MM.1S (cell line): ENCODE data around the gene ZGPAT.

Experiments
- EZH2 ChIP-seq: fragments of 300-600 bp; sonication (generic); optimal IDR thresholded peaks from 2 replicates; pipeline ENCODE3; 2017; ENCODE audit warnings: low read depth, mild to moderate bottlenecking, antibody characterized with exemption, low read length, mixed read lengths
- TF ChIP-seq, protein P1 (sequence below): fragments of 300-600 bp; sonication (generic); IDR thresholded peaks from 2 replicates; pipeline ENCODE4 v1.5.1; 2016; ENCODE audit warnings: antibody characterized with exemption, low read length, mixed read lengths

DNA sequence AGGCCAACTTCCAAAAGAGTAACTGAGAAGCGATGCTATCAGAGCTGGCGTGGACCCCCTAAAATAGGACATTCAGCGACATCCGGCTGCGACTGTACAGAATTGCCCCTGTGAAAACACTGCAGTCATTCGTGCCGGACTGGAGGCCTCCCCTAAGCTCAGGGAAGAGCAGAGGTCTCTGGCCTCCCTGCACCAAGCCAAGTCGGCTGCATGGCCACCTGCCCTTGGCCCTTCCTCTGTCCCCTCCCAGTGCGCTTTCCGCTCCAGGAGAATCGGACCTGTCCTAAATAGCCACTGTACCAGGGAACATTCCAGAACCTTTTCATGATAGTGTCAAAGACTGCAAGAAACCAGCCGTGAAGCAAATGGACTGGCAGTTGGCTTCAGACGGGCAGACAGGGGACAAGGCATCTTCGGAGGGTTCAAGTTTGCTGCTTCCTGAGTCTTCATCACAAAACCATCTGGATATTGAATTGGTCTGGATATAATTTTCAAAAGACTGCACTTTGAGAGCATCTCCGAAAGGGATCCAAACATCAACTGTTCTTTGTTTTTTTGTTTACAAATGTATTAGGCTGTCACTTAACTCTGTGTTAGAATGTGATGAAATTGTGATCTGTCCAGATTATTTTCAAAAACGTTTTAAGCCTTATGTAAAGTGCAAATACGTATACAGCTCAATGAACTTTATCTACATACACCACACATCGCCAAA, 48.3 kb downstream of the ZGPAT start:
- no peak for TF ChIP-seq EZH2
- TF ChIP-seq, protein P1, sequence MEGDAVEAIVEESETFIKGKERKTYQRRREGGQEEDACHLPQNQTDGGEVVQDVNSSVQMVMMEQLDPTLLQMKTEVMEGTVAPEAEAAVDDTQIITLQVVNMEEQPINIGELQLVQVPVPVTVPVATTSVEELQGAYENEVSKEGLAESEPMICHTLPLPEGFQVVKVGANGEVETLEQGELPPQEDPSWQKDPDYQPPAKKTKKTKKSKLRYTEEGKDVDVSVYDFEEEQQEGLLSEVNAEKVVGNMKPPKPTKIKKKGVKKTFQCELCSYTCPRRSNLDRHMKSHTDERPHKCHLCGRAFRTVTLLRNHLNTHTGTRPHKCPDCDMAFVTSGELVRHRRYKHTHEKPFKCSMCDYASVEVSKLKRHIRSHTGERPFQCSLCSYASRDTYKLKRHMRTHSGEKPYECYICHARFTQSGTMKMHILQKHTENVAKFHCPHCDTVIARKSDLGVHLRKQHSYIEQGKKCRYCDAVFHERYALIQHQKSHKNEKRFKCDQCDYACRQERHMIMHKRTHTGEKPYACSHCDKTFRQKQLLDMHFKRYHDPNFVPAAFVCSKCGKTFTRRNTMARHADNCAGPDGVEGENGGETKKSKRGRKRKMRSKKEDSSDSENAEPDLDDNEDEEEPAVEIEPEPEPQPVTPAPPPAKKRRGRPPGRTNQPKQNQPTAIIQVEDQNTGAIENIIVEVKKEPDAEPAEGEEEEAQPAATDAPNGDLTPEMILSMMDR: no peak
